H1 (cell line): ENCODE data around the gene DAZAP1. TPM values are rescaled to one million over a fixed set of nuclear protein-coding genes. Genes with fewer than 3 reads are reported as not detected.

Source experiments
- CEBPB ChIP-seq: IDR thresholded peaks from 2 replicates; pipeline ENCODE4 v1.6.1; 2012; ENCODE audit warnings: low read depth, low read length
- EGR1 ChIP-seq: IDR thresholded peaks from 2 replicates; pipeline ENCODE4 v1.6.1; 2011; ENCODE audit warnings: low read depth, low read length, borderline replicate concordance
- FOSL1 ChIP-seq: IDR thresholded peaks from 2 replicates; pipeline ENCODE4 v1.6.1; 2011; ENCODE audit warnings: mild to moderate bottlenecking, low read depth, low read length, moderate library complexity; ENCODE audit not compliant: insufficient read depth
- JUN ChIP-seq: IDR thresholded peaks from 2 replicates; pipeline ENCODE4 v1.6.1; 2011; ENCODE audit warnings: low read depth, mild to moderate bottlenecking, improper control_type of control experiment, low read length
- MAFK ChIP-seq: IDR thresholded peaks from 2 replicates; pipeline ENCODE4 v1.6.1; 2012; ENCODE audit warnings: low read depth, mild to moderate bottlenecking, improper control_type of control experiment, low read length
- POLR2A ChIP-seq, 2 experiments: IDR thresholded peaks; 1 replicate in 1 of 2; 2 replicates in 1 of 2; pipeline ENCODE4 v1.6.1; 2011; ENCODE audit warnings: low read depth in 2 of 2, low read length in 2 of 2, mild to moderate bottlenecking in 2 of 2; ENCODE audit errors: control extremely low read depth in 1 of 2
- RFX5 ChIP-seq: IDR thresholded peaks from 2 replicates; pipeline ENCODE4 v1.6.1; 2011; ENCODE audit warnings: low read depth, low read length, improper control_type of control experiment, borderline replicate concordance
- polyA plus RNA-seq, 7 experiments: library from polyadenylated mRNA; depleted of rRNA in 3 of 7; stranded (reverse) in 5 of 7; unstranded in 2 of 7; fragments of >200 nt in 5 of 7; fragments of 200-250 nt in 2 of 7; gene quantifications; 1 replicate in 5 of 7; 2 replicates in 1 of 7; 4 replicates in 1 of 7; pipeline versions ENCODE4 v1.2.1 to v1.2.3, GENCODE V29; 2011 to 2013; ENCODE audit warnings: missing spikeins in 2 of 7, mixed read lengths in 2 of 7
- total RNA-seq: library from RNA; stranded (reverse); fragmentation: NEBNext Ultra II Directional; extraction: Animal tissue kit (Norgen Biotek cat#: 25700); gene quantifications from 2 replicates; pipeline ENCODE4 v1.2.1, GENCODE V29; 2021

The DAZAP1 gene
- total and polyA plus RNA-seq, 2 of the 8 experiments (the other 6 are each of a cell fraction or from before 2014, with no cell fraction given): 79.6 to 341 TPM

GRCh38 chr19:1361601-1362386 lies 45.6 kb upstream of the DAZAP1 start (continued):
- TF ChIP-seq CEBPB (no peak), JUN (no peak), RFX5 (no peak), EGR1 (no peak), POLR2A (IDR thresholded peaks at IDR 0.05; ENCODE audit: control extremely low read depth in 1 of 2, low read depth in 2 of 2, low read length in 2 of 2) (no peak), MAFK (no peak), FOSL1 (no peak)
